ENCODE data around the gene NR5A2. TPM values are rescaled to one million over a fixed set of nuclear protein-coding genes. Genes with fewer than 3 reads are reported as not detected.

The NR5A2 gene
- total and polyA plus RNA-seq, 3 donors from 2014 or later, result 1.3 to 4.4 (median 2.3) TPM

DNA sequence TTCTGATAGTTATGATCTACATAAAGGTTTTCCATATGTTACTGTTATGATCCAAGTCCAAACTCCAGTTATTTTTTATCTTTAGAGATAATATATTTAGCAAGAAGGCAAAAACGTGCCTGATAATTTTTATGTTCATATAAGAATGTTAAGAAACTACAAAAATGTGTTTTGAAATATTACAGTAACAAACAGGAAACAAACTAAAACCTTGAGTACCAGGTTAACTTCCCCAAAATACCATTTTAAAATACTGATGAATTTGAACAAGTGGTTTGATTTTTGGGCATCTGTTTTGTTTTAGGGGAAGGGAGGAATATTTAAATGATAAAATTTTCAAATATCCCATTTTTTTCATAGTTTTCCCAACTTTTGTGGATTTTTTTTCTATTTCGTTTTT is 124.8 kb downstream of the NR5A2 start:
- TF ChIP-seq POLR2A (IDR thresholded peaks at IDR 0.05), result no peak
- TF ChIP-seq, protein P1, sequence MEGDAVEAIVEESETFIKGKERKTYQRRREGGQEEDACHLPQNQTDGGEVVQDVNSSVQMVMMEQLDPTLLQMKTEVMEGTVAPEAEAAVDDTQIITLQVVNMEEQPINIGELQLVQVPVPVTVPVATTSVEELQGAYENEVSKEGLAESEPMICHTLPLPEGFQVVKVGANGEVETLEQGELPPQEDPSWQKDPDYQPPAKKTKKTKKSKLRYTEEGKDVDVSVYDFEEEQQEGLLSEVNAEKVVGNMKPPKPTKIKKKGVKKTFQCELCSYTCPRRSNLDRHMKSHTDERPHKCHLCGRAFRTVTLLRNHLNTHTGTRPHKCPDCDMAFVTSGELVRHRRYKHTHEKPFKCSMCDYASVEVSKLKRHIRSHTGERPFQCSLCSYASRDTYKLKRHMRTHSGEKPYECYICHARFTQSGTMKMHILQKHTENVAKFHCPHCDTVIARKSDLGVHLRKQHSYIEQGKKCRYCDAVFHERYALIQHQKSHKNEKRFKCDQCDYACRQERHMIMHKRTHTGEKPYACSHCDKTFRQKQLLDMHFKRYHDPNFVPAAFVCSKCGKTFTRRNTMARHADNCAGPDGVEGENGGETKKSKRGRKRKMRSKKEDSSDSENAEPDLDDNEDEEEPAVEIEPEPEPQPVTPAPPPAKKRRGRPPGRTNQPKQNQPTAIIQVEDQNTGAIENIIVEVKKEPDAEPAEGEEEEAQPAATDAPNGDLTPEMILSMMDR (IDR thresholded peaks at IDR 0.05), result no peak
- no peak overlapping the region for H3K27ac ChIP-seq
- no peaks in the 10 kb centered on the region for H3K27me3 ChIP-seq
- WGBS, 2 donors, result 49 to 55% methylated on average over 2 of the region's 2 CpGs
- intact Hi-C loops (cut with DNase I; ENCODE audit: low total_unique reads), result no loop called here
- no peaks in the 10 kb centered on the region for H3K9me3 ChIP-seq
- H3K4me3 ChIP-seq, result no peak overlapping the region
- DNase-seq, result no peak
- H3K36me3 ChIP-seq (ENCODE audit: low read depth, missing control alignments), result no peaks in the 10 kb centered on the region
- H3K4me1 ChIP-seq, result no peaks in the 10 kb centered on the region

DNA sequence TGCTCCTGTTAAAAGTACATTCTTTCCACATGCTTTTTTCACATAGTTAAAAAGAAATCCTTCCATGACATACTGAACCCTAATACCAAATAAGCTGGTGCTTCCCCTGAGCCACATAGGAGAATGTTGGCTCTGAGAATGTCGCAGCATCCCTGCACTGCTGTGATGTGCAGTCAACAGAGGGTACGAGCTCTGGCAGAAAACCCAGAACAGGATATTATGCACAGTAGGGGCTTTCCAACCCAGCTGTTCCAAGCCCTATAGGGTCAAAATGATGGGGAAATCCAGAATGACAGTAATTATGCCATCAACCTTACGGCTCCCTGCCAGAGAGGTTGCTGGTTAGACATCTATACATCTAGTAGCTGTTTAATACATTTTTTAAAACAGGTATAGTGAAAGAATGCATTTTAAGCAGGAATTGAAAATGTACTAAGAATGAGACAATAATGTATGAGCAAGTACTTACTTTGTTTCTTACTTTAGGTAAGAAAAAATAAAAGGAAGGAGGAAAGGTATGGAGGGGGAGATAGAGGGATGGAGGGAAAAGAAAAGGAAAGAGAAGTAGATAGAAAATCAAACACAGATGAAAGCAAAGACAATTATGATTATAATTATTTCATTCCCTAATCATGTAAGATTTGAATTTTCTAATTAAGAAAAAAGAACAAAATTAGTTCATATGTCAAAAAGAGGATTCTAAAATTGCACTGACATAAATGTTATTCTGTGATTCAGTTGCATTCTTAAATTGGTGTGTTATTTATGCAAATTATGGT is 126.0 kb downstream of the NR5A2 start:
- Histone ChIP-seq H3K9me3 (no peaks in the 10 kb centered on the region), H3K27me3 (no peaks in the 10 kb centered on the region), H3K4me3 (no peak overlapping the region), H3K4me1 (no peaks in the 10 kb centered on the region), H3K36me3 (ENCODE audit: low read depth, missing control alignments) (no peaks in the 10 kb centered on the region), H3K27ac (no peak overlapping the region)
- WGBS, 2 donors, result 84 to 87% methylated on average over 3 of the region's 3 CpGs
- no peak for TF ChIP-seq POLR2A (IDR thresholded peaks at IDR 0.05)
- TF ChIP-seq, protein P1 (IDR thresholded peaks at IDR 0.05), result no peak
- intact Hi-C loops (cut with DNase I; ENCODE audit: low total_unique reads), result no loop called here
- no peak for DNase-seq

DNA sequence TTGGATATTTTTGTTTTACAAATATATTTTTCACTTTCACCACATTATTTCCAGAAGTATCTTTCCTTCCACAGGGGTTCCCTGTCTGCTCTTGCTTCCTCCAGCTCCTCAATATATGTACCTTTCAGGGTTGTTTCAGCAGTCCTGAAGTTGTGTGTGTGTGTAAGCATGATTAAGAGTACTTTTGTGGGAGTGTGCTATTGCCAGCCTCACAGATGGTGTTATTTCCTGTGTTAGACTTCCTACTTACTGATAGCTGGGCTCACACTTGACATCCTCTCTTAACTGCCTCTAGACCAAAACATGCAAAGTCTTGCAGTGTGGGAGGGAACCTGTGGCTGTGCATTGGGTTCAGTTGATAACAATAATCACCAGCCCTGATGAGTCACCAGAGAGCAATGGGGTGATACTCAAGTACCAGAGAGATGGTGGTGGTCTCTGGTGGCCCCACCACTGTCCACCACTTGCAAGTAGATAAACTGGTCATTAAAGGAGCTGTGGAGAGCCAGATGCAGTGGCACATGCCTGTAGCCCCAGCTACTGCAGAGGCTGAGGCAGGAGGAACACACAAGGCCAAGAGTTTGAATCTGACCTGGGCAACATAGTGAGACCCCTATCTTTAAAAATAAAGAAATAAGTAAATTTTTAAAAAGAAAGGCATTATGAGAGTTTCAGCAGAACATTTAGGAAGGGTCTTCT is 126.7 kb downstream of the NR5A2 start:
- H3K4me1 ChIP-seq, result no peaks in the 10 kb centered on the region
- H3K36me3 ChIP-seq (ENCODE audit: low read depth, missing control alignments), result no peaks in the 10 kb centered on the region
- TF ChIP-seq, protein P1 (IDR thresholded peaks at IDR 0.05), result no peak
- no peak for TF ChIP-seq POLR2A (IDR thresholded peaks at IDR 0.05)
- H3K9me3 ChIP-seq, result no peaks in the 10 kb centered on the region
- DNase-seq, result no peak
- intact Hi-C loops (cut with DNase I; ENCODE audit: low total_unique reads), result no loop called here
- H3K27ac ChIP-seq, result no peak overlapping the region
- no peak overlapping the region for H3K4me3 ChIP-seq
- H3K27me3 ChIP-seq, result no peaks in the 10 kb centered on the region

DNA sequence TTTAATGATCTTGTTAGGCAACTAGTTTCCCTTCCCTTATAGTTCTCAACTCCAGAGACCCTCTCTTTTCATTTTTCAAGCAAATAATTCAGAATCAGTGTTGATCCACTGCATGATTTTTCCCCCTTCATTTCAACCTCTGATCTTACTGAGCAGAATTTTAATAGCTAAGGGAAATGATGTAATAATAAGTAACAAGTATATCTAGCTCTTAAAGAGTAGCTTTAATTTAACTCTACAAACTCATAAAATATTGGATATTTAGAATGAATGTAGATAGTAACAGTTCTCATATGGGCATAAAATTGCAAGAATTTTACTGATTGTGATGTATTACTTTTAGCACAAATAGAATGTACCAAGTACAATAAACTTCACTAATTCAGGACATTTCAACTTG is 130.2 kb downstream of the NR5A2 start:
- no peak overlapping the region for H3K27ac ChIP-seq
- H3K4me1 ChIP-seq, result no peaks in the 10 kb centered on the region
- no peaks in the 10 kb centered on the region for H3K27me3 ChIP-seq
- DNase-seq, result no peak
- H3K4me3 ChIP-seq, result no peak overlapping the region
- no peaks in the 10 kb centered on the region for H3K36me3 ChIP-seq (ENCODE audit: low read depth, missing control alignments)
- intact Hi-C loops (cut with DNase I; ENCODE audit: low total_unique reads), result no loop called here
- H3K9me3 ChIP-seq, result no peaks in the 10 kb centered on the region
- no peak for TF ChIP-seq POLR2A (IDR thresholded peaks at IDR 0.05)
- TF ChIP-seq, protein P1 (IDR thresholded peaks at IDR 0.05), result no peak
